Stimulated activated CD8-positive, alpha-beta memory T cell treated with anti-CD3 and anti-CD28 coated beads, Interleukin-4, amount 100 ng/mL, for 48 hours (primary cell): ENCODE data around the gene SEC31A.

Experiments used
- DNase-seq: peaks from one replicate; pipeline ENCODE4 v3.0.0-alpha.2; 2020

The SEC31A gene

GRCh38 chr4:82789025-82789776 is 101.8 kb downstream of the SEC31A start:
- no peak for DNase-seq

DNA sequence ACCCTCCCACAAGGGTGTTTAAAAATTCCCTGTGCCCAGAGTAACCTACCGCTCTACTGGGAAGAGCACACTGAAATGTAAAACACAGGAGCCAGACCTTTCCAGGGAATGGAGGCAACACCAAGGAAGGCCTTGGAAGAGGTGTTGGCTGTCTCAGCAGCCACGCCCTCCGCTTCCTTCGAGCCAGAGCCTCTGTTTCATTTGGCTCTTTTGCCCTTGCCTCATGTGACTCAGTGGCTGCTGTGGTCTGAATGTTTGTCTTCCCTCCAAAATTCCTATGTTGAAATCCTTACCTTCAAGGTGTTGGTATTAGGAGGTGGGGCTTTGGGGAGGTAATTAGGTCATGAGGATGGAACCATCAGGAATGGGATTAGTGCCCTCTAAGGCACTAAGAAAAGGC is 103.6 kb downstream of the SEC31A start:
- DNase-seq: no peak

DNA sequence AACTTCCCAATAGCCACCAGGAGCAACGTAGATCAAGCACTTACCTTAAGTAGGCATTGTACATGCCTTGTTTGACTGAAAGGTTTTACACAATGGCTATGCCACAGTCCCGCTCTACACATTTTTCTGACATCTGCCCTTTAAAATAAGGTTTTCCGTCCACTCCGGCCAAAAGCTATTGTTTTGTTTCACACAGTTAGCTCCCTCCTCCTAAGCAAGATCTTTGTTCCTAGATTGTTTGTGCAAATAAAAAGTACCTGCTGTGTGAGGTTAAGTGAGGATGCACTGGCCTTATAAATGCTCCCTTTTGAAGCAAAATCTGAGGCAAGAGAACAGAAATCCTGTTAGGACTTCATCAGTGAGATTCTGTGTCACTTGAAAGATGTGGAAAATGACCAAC is 104.1 kb downstream of the SEC31A start:
- no peak for DNase-seq

- DNase-seq: no peak
Measured at GRCh38 chr4:82785611-82786400, 105.1 kb downstream of the SEC31A start.

DNA sequence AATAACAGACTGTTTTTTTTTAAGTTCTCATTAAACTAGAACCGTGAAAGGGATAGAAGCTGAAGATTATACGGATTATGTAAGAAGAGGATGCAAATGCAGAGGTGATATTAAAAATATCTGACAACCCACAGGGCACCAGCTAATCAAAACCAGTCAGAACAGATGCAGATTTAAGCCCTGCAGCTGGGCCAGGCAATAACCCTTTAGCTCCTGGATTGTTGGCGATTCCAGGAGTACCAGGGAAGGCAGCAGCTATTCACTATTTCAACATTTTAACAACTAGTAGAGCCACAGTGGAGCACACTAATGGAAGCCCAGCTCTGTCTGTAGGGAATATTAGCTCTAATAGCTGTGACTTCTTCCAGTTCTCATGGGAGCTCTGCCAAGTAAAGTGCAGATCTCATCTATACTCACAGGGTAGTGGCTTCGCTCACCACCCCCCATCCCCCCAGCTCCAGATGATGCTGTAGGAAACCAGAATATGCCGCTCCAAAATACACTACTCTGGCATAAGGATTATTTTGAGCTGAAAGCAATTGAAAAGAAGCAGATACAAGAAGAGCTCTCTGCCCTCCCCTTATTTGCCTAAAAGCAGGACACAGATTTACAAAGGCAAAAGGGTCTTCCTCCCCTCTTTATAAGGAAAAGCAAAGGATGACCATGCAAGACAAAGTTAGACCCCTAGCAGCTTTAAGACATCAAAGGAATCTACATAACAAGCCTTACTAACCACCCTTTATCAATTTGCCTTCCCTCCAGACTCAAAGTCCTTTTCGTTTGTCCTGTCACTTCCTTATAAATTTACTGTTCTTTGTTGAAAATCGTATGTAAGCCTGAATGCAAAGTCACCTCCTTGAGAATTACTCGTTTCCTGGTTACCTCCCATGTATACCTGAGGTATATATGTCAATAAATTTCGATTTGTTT is 106.0 kb downstream of the SEC31A start:
- no peak for DNase-seq

DNA sequence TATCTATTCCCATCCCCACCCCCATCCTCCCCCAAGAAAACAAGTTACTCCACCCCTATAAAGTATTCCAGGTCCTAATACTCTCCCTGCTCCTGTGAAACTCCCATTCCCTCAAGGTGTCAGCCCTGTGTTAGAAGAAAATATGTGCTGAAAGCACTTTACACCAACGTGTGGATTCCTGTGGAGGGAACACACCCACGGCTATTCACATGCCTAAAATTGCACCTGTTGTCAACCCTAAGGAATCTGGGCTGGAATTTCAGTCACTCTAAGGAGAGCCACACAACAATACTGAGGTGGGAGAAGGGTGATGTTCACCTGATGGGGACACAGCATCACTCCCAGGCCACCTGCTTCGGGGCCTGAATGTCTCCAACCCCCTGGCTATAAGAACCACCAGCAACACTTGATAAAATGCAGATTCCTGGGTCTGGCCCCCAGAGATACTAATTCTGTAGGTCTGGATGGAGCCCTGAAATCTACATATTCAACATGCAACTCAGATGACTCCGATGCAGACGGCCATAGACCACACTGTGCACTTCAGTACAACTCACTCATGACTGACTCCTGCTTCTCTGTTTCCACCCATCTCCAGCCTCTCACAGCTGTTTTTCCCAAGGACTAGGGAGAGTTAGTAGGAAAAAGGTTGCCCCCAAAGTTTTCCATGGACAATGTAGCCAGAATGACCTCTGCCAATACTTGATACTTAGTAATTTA is 108.2 kb downstream of the SEC31A start:
- no peak for DNase-seq

GRCh38 chr4:82780752-82781231 is 110.2 kb downstream of the SEC31A start:
- DNase-seq: no peak

DNA sequence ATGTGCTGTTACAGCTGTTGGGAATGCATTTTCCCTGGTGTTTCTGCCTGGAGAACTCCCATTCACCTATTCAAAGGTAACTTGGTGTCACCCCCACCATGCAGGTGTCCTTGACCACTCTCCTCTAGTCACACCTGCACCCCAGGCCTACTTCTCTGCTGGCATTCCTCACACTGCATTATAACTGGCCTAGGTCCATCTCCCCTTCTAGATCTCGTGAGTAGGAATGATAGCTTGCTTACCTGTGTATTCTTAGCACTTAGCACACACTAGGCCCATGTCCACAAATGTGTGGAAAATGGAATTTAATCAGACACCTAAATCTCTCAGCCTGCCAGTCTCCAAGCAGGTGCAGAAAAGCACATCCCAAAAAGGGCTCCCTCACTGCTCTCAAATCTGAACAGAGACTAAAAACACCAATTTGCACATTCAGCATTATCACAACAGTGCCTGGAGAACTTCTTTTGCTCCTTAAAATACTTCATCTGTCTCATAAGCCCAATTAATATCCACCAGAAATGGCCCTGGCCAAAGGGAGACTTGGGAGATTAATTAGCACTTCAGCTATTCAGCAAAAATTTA is 110.7 kb downstream of the SEC31A start:
- no peak for DNase-seq

DNA sequence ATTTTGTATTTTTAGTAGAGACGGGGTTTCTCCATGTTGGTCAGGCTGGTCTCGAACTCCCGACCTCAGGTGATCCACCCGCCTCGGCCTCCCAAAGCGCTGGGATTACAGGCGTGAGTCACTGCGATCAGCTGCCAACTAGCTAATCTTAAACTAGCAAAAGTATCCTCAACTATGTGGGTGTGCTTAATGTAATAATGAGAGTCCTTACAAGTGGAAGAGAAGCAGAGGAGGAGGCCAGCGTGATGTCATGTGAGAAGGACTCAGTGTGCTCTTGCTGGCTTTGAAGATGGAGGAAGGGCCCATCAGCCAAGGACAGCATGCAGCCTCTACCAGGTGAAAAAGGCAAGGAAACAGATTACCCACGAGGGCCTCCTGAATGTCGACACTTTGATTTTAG is 111.9 kb downstream of the SEC31A start:
- no peak for DNase-seq

DNA sequence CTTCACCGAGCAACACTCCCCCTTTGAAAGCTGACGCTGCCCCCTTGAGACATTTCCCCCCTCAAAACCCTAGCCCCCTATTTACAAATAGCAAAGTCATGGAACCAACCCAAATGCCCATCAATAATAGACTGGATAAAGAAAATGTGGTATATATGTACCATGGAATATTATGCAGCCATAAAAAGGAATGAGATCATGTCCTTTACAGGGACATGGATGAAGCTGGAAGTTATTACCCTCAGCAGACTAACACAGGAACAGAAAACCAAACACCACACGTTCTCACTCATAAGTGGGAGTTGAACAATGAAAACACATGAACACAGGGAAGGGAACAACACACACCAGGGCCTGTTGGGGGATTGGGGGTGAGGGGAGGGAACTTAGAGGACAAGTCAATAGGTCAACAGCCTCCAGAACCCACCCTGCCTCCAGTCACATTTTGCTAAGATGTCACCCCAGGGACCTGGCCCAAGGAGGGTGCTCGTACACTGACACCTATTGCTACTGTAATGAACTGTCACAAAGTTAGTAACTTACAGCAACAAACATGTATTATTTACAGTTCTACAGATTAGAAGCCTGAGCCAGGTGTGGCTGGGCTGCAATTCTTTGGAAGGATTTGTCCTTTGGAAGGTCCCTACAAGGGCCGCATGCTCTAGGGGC is 113.0 kb downstream of the SEC31A start:
- DNase-seq: no peak

DNA sequence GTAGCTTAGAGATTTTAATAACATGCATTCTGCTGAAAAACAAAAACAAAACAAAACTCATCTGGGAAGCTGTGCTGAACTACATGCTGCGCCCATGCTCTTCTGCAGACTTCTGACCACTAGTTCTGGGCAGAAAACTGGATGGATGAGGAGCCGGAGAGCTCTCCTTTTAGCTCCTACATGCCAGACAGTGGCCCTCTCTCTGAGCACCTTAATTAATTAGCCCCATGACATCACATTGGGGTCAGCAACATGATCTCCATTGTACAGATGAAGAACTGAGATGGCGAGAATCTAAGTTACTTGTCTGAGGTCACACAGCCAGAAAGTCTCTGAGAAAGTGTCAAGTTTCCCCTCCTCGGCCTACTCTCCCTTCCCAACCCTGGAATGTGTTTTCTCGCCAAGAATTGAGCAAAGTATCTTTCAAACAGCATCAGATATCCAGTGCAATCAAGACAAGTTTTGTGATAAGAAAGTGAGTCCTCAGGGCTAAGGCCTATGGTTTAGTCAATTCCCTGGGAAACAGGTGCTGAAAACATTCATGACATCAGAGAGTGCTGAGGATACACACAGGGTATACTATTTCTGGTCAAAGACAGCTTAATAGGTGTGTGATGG is 113.9 kb downstream of the SEC31A start:
- DNase-seq: no peak

DNA sequence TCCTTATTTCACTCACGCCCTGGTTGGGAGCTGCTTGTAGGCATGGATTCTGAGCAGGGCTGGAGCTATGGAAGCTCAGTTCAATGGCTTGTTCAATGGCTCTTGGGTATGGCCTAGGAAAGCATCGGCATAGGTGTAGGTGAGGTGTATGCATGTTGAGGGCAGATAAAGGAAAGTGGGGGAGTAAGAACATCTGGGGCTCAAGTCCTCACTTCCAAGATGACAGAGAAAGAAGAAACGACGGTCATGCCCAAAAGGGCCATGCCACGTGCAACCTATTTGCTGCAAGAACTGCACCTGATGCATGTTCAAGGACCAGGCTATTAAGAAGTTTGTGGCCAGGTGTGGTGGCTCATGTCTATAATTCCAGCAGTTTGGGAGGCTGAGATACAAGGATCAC is 115.7 kb downstream of the SEC31A start:
- DNase-seq: no peak

GRCh38 chr4:82774711-82775171 is 116.2 kb downstream of the SEC31A start:
- no peak for DNase-seq

- no peak for DNase-seq
Measured at GRCh38 chr4:82773057-82773456, 117.9 kb downstream of the SEC31A start.

- no peak for DNase-seq
Measured at GRCh38 chr4:82770607-82771006, 120.3 kb downstream of the SEC31A start.
